ENCODE measurements around the gene MRGPRD.

DNA sequence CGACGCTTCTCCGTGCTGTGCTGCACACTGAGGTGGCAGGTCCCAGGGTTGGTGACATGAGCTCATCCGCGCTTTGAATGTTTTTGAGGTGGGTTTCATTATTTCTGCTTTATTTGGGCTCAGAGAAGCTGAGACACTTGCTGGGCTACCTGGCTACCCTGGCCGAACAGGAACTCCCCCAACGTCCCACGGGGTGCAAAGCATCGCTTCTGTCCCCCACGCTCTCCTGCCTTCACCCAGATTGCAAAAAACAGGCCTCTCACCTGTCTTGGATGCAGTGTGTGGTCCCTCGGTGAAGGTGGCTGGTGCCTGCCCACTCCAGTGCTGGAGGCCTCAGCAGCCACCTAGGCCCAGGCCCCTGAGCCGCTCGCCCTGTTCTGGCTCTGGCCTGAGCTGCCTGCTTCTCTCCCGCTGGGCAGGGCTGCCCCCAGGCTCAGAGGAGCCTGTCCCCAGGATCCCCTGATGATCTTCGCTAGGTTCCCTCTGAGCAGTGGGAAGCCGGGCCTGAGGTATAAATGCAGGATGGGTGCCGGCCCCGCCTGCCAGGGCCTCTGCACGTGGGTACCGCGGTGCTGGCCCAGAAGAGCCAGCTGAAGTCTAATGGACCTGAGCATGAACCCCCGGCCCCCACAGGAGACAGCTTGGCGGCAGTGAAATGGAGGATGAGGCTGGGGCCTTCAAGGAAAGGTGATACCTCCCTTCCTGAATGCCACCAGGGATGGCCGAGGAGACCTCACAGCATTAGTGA is 15.8 kb upstream of the MRGPRD start:
- TF ChIP-seq CTCF (conservative IDR thresholded peaks at IDR 0.05) = no peak
- no peak for TF ChIP-seq ZFX (IDR thresholded peaks at IDR 0.05)
